GM21390 (cell line): ENCODE data around the gene CLIC6.

Experiments used
- ATAC-seq: cut with Tn5 transposase; IDR thresholded peaks from one replicate; pipeline ENCODE4 v1.9.1; 2021; ENCODE audit not compliant: unreplicated experiment

The CLIC6 gene

DNA sequence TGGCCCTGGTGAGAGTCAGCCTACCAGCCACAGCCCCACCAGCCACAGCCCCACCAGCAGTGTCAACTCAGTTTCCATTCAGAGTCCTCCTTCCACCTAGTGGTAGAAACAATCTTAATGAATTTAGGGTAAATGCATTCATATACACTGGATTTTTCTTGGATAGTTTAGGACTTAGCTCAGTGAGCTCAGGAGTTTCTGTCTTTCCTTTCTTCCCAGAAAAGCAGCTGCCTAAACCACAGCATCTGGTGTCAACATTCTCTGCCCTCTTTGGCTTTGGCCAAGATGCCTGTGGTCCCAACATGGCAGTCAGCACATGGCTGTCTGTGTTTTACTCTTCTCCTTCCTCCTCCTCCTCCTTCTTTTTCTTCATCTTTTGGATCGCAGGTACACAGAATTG, 94.0 kb downstream of the CLIC6 start:
- no peak for ATAC-seq

GRCh38 chr21:34764715-34765284, 96.0 kb downstream of the CLIC6 start:
- ATAC-seq = no peak

DNA sequence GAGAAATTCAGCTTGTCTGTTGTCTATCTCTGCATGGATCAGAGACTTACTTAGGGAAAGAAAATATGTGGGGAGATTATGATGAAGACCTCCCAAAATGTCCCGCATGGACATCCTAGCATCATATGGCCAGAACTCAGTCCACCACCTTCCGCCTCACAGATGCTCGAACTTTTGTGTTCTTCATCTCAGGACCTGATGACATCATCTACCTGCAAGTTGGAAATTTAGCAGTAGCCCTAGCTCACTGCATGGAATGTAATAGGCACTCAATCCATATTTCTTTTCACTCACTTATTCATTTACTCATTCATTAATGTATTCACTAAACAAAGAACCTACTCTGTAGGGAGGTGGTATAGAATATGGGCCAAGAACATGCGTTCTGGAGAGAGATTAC, 96.8 kb downstream of the CLIC6 start:
- no peak for ATAC-seq

- no peak for ATAC-seq
Measured at GRCh38 chr21:34766862-34767261, 98.1 kb downstream of the CLIC6 start.
